Psoas muscle (tissue), 8 donors: ENCODE data around the gene RAD21L1. TPM values are rescaled to one million over a fixed set of nuclear protein-coding genes. Genes with fewer than 3 reads are reported as not detected.

Experiments
- ATAC-seq, 4 donors: fragments of 200-7000 bp; cut with Tn5 transposase; one replicate each; pipeline ENCODE4 v1.9.1; 2020; ENCODE audit warnings: moderate library complexity in 3 of 4, mild to moderate bottlenecking in 2 of 4
- DNase-seq, 2 donors: peaks; one replicate each; pipeline ENCODE4 v3.0.0-alpha.2; 2020
- H3K27ac ChIP-seq: fragments of 200-600 bp; one replicate; pipeline ENCODE4 v1.8.0; 2022
- H3K27me3 ChIP-seq, 3 donors: fragments of 200-600 bp in 1 of 3; one replicate each; pipeline versions ENCODE4 v1.6.1 to v1.8.0; 2013 to 2022; ENCODE audit warnings: low read length in 2 of 3, mild to moderate bottlenecking in 2 of 3, moderate library complexity in 1 of 3; ENCODE audit not compliant: insufficient read depth in 3 of 3
- H3K36me3 ChIP-seq, 2 donors: fragments of 200-600 bp in 1 of 2; one replicate each; pipeline versions ENCODE4 v1.6.1 to v1.8.0; 2013 to 2022; ENCODE audit warnings: low read depth in 1 of 2, mild to moderate bottlenecking in 1 of 2, moderate library complexity in 1 of 2; ENCODE audit not compliant: insufficient read depth in 1 of 2
- H3K4me1 ChIP-seq: fragments of 200-600 bp; one replicate; pipeline ENCODE4 v1.8.0; 2022
- H3K4me3 ChIP-seq: fragments of 200-600 bp; one replicate; pipeline ENCODE4 v1.8.0; 2022; ENCODE audit warnings: mild to moderate bottlenecking
- H3K9me3 ChIP-seq: fragments of 200-600 bp; one replicate; pipeline ENCODE4 v1.8.0; 2022
- WGBS, 3 donors: extraction: QIAGEN DNeasy Blood & Tissue Kit; methylation state at CpG; one replicate each; pipeline versions ENCODE4 v1.1.6 to v1.1.7; 2013; 5-methylcytosine and 5-hydroxymethylcytosine counted together
- intact Hi-C, 2 donors: fragments of 100-400 bp; cut with DNase I; formaldehyde crosslinking; loops; one replicate each; pipeline versions ENCODE4 v1.11.0 to v1.14.2; 2022
- polyA plus RNA-seq, 3 donors: library from polyadenylated mRNA; stranded (reverse); fragments of 200-250 nt; gene quantifications; one replicate each; pipeline ENCODE4 v1.2.3, GENCODE V29; 2013
- total RNA-seq, 4 donors: library from RNA; stranded (reverse); fragmentation: NEBNext Ultra II Directional in 2 of 4; extraction: Animal tissue kit (Norgen Biotek cat#: 25700) in 2 of 4; gene quantifications; one replicate each; pipeline versions ENCODE4 v1.2.1 to v1.2.4, GENCODE V29; 2021 to 2023
- TF ChIP-seq, protein P1 (sequence below): fragments of 200-600 bp; IDR thresholded peaks from one replicate; pipeline ENCODE4 v1.8.0; 2022; ENCODE audit warnings: antibody characterized with exemption
- donor health status: healthy with polysubstance abuse.
- donor health status: DM: no; HTN: no; CAD: no; lungs with moderate emphysema.
- donor health status: Bipolar disorder and iron deficiency.
- donor health status: healthy.
- donor health status: DM: yes; HTN: yes; CAD: no.
- donor health status: DM: no; HTN: no; CAD: no.
- donor health status: DM: no; HTN: no; CAD: no.
- donor health status: DM: yes; HTN: yes; CAD: no.

Gene RAD21L1
- total and polyA plus RNA-seq, 7 donors: not detected

DNA sequence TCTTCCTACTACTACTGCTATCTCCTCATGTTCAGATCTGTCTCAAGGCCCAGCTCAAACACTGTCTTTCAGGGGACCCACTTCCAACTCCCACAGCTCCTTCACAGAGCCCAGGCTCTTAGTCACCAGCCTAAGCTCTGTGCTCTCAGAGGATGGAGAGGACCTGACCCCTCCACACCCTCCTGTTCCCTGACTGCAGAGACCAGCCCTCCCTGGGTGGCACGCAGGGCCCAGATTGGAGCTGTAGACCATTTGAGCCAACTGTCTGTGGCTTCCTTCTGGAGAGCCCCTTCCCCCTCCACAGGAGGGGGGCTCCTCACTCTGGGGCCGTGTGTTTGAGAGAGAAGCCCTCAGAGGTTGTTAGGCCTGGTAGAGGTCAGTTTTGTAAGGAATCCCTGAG lies 50.1 kb downstream of the RAD21L1 start:
- no peaks in the 10 kb centered on the region for H3K36me3 ChIP-seq
- no peak for ATAC-seq
- WGBS, 3 donors: 71 to 96% (median 93%) methylated on average over 1 to 2 of the region's 2 CpGs

DNA sequence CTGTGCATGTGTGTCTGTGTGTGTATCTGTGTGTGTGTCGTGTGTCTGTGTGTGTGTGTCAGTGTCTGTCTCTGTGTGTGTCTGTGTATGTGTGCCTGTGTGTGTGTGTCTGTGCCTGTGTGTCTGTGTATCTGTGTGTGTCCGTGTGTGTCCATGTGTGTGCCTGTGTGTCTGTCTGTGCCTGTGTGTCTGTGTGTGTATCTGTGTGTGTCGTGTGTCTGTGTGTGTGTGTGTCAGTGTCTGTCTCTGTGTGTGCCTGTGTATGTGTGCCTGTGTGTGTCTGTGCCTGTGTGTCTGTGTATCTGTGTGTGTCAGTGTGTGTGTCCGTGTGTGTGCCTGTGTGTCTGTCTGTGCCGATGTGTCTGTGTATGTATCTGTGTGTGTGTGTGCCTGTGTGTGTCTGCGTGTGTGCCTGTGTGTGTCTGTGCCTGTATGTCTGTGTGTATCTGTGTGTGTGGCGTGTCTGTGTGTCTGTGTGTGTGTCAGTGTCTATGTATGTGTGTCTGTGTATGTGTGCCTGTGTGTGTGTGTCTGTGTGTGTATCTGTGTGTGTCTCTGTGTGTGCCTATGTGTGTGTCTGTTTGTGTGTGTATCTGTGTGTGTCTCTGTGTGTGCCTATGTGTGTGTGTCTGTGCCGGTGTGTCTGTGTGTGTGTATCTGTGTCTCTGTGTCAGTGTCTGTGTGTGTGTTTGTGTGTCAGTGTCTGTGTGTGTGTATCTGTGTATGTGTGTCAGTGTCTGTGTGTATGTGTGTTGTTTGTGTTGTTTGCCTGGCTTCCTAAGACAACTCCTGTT lies 51.9 kb downstream of the RAD21L1 start:
- intact Hi-C loops: no loop called here
- Histone ChIP-seq H3K27me3 (no peaks in the 10 kb centered on the region), H3K4me3 (no peak overlapping the region), H3K27ac (no peak overlapping the region), H3K9me3 (no peaks in the 10 kb centered on the region), H3K36me3 (no peaks in the 10 kb centered on the region), H3K4me1 (peaks cover 13% of the 10 kb centered on the region)
- ATAC-seq (no peak), DNase-seq (no peak)
- TF ChIP-seq, protein P1, sequence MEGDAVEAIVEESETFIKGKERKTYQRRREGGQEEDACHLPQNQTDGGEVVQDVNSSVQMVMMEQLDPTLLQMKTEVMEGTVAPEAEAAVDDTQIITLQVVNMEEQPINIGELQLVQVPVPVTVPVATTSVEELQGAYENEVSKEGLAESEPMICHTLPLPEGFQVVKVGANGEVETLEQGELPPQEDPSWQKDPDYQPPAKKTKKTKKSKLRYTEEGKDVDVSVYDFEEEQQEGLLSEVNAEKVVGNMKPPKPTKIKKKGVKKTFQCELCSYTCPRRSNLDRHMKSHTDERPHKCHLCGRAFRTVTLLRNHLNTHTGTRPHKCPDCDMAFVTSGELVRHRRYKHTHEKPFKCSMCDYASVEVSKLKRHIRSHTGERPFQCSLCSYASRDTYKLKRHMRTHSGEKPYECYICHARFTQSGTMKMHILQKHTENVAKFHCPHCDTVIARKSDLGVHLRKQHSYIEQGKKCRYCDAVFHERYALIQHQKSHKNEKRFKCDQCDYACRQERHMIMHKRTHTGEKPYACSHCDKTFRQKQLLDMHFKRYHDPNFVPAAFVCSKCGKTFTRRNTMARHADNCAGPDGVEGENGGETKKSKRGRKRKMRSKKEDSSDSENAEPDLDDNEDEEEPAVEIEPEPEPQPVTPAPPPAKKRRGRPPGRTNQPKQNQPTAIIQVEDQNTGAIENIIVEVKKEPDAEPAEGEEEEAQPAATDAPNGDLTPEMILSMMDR: no peak
- 93 to 97% (median 96%) methylated on average over 8 of the region's 8 CpGs for WGBS, 3 donors

More for the DNA sequence above, 50.1 kb downstream of the RAD21L1 start:
- TF ChIP-seq, protein P1: no peak
- no peaks in the 10 kb centered on the region for H3K27me3 ChIP-seq
- no peak for DNase-seq
- no peak overlapping the region for H3K4me3 ChIP-seq
- no peaks in the 10 kb centered on the region for H3K9me3 ChIP-seq
- H3K4me1 ChIP-seq: peaks cover 11% of the 10 kb centered on the region
- intact Hi-C loops: no loop called here
- no peak overlapping the region for H3K27ac ChIP-seq

DNA sequence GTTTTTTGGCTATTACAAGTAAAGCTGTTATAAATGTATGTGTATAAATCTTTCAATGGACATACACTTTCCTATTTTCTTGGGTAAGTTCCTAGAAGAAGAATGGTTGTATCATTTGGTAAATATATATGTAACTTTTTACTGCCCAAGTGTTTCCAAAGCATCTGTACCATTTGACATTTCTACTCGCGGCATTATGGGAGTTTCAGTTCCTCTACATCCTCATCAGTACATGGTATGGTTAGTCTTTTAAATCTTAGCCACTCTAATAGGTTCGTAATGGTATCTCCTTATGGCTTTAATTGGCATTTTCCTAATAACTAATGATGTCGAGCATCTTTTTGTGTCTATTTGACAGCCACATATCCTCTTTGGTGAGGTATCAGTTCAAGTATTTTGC lies 53.1 kb downstream of the RAD21L1 start:
- TF ChIP-seq, protein P1: no peak
- DNase-seq: no peak
- Histone ChIP-seq H3K9me3 (no peaks in the 10 kb centered on the region), H3K4me1 (peaks cover 13% of the 10 kb centered on the region), H3K36me3 (no peaks in the 10 kb centered on the region), H3K27ac (no peak overlapping the region), H3K4me3 (no peak overlapping the region), H3K27me3 (no peaks in the 10 kb centered on the region)
- WGBS, 3 donors: 92 to 97% (median 92%) methylated on average over 4 of the region's 4 CpGs
- intact Hi-C loops: no loop called here
- no peak for ATAC-seq

DNA sequence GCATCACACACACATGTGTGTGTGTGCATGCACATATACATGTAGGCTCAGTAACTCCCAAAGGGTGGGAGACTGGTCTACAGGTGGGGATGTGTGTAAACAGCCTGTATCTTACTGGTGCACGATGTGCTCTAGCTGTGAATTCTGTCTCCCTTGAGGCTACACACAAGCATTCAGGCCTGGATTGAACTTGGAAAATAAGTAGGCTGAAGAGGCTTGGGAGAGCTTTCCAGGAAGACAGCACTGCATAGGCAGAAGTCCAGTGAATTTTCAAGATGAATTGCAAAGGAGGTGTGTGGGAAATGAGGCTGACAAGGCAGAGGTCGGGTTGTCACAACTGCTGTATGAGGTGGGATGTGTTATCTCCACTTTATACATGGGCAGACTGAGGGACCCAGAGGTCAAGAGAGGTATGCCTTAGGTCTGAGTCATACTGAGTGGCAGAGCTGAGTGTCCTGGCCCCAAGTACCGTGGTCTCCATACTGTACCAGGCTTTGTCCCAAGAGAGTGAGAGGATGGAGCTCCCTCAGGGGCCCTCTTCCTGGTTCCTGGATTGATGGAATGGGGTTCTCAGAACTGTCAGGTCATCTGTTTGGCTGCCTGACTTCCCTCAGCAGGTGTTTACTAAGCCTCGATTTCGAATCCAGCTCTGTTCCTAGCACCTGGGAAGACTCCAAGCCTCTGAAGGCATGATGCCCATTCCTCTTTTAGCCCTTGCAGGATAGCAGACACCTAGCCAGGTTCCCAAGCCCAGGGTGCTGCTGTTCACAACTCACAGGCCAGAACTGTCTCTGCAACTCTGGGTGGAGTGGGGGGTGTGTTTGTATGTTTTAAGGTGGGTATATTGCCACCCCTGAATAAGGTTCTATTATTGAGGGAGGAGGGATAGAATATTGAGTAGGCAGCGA lies 54.6 kb downstream of the RAD21L1 start:
- 36 to 55% (median 41%) methylated on average over 6 of the region's 6 CpGs for WGBS, 3 donors
- peak overlapping the region; percentile 55 for H3K27ac ChIP-seq
- intact Hi-C loops: no loop called here

More for the DNA sequence above, 54.6 kb downstream of the RAD21L1 start:
- Histone ChIP-seq H3K27me3 (no peaks in the 10 kb centered on the region), H3K4me3 (no peak overlapping the region), H3K4me1 (peaks cover 13% of the 10 kb centered on the region), H3K9me3 (no peaks in the 10 kb centered on the region), H3K36me3 (no peaks in the 10 kb centered on the region)
- TF ChIP-seq, protein P1: no peak
- peak; percentile 83 to 90 (median 89) for ATAC-seq
- DNase-seq: no peak
